Activated CD4-positive, alpha-beta T cell treated with anti-CD3 and anti-CD28 coated beads for 36 hours (primary cell): ENCODE measurements around the gene SMIM14. TPM values are rescaled to one million over a fixed set of nuclear protein-coding genes. Genes with fewer than 3 reads are reported as not detected.
"Not testable (repeated sequence)": the region's sequence is repeated elsewhere in the genome, so short reads cannot be mapped to it uniquely, and the experiment has no call there.

Experiments
- ATAC-seq: fragments of 200-7000 bp; cut with Tn5 transposase; one replicate; pipeline ENCODE4 v1.10.0; 2021; ENCODE audit warnings: mild to moderate bottlenecking, moderate library complexity
- CTCF ChIA-PET: fragments of 350-600 bp; sonication (Branson Sonifier 250); formaldehyde crosslinking; loops from one replicate; lab custom pipeline; 2021; ENCODE audit warnings: antibody characterized with exemption; lab: Charles Lee
- POLR2A ChIA-PET: fragments of 350-600 bp; sonication (Branson Sonifier 250); formaldehyde crosslinking; loops from one replicate; lab custom pipeline; 2021; ENCODE audit warnings: antibody characterized with exemption, inconsistent platforms; lab: Charles Lee
- DNase-seq: peaks from one replicate; pipeline ENCODE4 v3.0.0-alpha.2; 2020
- H3K27ac Mint-ChIP-seq: one replicate; pipeline ENCODE4 v1.8.0; 2021; ENCODE audit warnings: mixed read lengths
- H3K27me3 Mint-ChIP-seq: one replicate; pipeline ENCODE4 v1.8.0; 2021; ENCODE audit warnings: mixed read lengths
- H3K36me3 Mint-ChIP-seq: one replicate; pipeline ENCODE4 v1.8.0; 2021; ENCODE audit warnings: low read depth, mixed read lengths
- H3K4me1 Mint-ChIP-seq: one replicate; pipeline ENCODE4 v1.8.0; 2021; ENCODE audit warnings: mixed read lengths
- H3K4me3 Mint-ChIP-seq: one replicate; pipeline ENCODE4 v1.8.0; 2021; ENCODE audit warnings: mild to moderate bottlenecking, moderate library complexity, mixed read lengths
- H3K9me3 Mint-ChIP-seq: one replicate; pipeline ENCODE4 v1.8.0; 2021; ENCODE audit warnings: low read depth, mixed read lengths
- intact Hi-C, 2 experiments: fragments of 100-400 bp; cut with DNase I in 1 of 2; cut with micrococcal nuclease in 1 of 2; formaldehyde crosslinking; loops; one replicate each; pipeline versions ENCODE4 v1.14.2 to v1.15.1; 2022 to 2024; cut with DNase I, micrococcal nuclease
- total RNA-seq, 2 experiments: library from RNA; stranded (reverse); gene quantifications; one replicate each; pipeline ENCODE4 v1.2.3, GENCODE V29; 2021

Gene SMIM14
- total RNA-seq, 2 experiments from 2014 or later = 1.4 to 2.0 TPM

DNA sequence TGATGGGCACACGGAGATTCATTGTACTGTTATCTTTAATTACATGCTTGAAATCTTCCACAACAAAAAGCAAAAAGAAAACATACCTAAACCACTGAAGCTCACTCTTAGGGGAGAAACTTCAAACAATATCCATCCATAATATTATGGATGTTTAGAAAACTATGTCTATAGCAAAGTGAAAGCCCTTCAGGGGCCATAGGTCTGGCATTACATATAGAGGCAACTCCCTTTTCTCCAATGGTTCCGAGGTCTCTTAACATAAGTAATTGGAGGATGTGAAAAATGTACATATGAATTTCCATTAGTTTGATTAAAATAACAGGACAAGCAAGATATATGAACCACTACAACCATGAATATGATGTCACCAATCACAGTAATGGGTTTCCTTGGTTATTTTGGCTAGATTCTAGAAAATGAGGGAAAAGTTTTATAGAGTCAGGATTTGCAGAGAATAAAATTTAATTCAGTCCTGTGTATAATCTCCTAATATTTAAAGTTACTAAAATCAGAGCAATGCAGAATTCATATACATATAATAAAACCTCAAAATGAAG, 122.2 kb downstream of the SMIM14 start:
- intact Hi-C loops = no loop called here
- POLR2A ChIA-PET = no interaction called here

DNA sequence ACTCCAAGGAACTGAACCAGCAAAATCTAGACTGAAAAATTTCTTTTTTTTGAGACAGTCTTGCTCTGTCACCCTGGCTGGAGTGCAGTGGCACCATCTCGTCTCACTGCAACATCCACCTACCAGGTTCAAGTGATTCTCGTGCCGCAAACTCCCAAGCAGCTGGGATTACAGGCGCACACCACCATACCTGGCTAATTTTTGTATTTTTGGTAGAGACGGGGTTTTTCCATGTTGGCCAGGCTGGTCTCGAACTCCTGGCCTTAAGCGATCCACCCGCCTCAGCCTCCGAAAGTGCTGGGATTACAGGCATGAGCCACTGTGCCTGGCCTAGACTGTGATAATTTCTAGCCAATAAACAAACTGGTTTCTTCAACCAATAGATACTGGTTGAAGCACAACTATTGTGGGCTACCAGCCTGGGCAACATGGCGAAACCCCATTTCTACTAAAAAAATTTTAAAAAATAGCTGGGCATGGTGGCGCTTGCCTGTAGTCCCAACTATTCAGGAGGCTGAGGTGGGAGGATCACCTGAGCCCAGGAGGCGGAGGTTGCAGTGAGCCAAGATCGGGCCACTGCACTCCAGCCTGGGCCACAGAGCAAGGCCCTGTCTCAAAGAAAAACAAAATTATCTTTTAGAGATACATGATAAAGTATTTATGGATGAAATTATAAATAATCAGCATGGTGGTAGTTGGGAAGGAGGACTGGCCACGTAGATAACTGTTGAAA, 122.8 kb downstream of the SMIM14 start:
- ATAC-seq, CTCF ChIA-PET, intact Hi-C loops, DNase-seq, H3K9me3 Mint-ChIP-seq, H3K36me3 Mint-ChIP-seq, H3K4me1 Mint-ChIP-seq, H3K27me3 Mint-ChIP-seq, POLR2A ChIA-PET, H3K27ac Mint-ChIP-seq, H3K4me3 Mint-ChIP-seq: not testable (repeated sequence)

More for the DNA sequence above, 122.2 kb downstream of the SMIM14 start:
- no peak for ATAC-seq
- no peaks in the 10 kb centered on the region for H3K9me3 Mint-ChIP-seq
- DNase-seq = no peak
- no peak overlapping the region for H3K27ac Mint-ChIP-seq
- no peaks in the 10 kb centered on the region for H3K27me3 Mint-ChIP-seq
- CTCF ChIA-PET = no interaction called here
- no peak overlapping the region for H3K4me3 Mint-ChIP-seq
- H3K36me3 Mint-ChIP-seq = peaks cover 2% of the 10 kb centered on the region
- H3K4me1 Mint-ChIP-seq = no peaks in the 10 kb centered on the region

DNA sequence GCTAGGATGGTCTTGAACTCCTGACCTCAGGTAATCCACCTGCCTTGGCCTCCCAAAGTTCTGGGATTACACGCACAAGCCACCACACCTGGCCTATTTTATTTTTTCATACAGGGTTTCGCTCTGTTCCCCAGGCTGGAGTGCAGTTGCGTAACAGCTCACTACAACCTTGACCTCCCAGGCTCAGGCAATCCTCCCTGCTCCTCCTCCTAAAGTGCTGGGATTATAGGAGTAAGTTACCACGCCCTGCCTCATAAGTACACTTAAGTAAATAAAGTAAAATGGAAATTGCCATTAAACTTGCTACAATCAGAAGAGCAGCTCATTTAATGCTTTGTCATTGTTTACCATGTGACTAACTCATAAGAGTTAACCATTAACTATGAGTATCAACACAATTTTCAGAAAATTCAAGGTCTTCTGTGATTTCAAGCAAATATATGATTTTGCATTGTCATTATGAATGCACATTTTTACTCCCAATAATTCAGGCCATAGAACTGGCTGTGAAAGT, 123.7 kb downstream of the SMIM14 start:
- Mint-ChIP-seq H3K27ac (no peak overlapping the region), H3K4me3 (no peak overlapping the region), H3K36me3 (peaks cover 5% of the 10 kb centered on the region), H3K27me3 (no peaks in the 10 kb centered on the region), H3K9me3 (no peaks in the 10 kb centered on the region), H3K4me1 (no peaks in the 10 kb centered on the region)
- ATAC-seq (no peak), DNase-seq (no peak)
- ChIA-PET CTCF (no interaction called here), POLR2A (no interaction called here)
- intact Hi-C loops = no loop called here

DNA sequence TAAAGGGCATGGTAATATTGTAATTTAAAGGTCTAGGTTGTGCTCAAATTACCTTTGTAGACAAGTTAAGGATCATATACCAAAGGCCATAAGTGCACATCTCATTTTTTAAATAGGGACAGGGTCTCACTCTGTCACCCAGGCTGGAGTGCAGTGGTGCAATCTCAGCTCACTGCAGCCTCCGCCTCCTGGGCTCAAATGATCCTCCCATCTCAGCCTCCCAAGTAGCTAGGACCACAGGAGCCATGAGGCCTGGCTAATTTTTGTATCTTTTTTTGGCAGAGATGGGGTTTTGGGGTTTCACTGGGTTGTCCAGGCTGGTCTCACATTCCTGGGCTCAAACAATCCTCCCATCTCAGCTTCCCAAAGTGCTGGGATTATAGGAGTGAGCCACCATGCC, 124.4 kb downstream of the SMIM14 start:
- CTCF ChIA-PET = interaction anchor here (0.7 kb wide), 1 partner anchor 235 kb away, joined by 3 read pairs; no protein-coding TSS in a partner anchor

DNA sequence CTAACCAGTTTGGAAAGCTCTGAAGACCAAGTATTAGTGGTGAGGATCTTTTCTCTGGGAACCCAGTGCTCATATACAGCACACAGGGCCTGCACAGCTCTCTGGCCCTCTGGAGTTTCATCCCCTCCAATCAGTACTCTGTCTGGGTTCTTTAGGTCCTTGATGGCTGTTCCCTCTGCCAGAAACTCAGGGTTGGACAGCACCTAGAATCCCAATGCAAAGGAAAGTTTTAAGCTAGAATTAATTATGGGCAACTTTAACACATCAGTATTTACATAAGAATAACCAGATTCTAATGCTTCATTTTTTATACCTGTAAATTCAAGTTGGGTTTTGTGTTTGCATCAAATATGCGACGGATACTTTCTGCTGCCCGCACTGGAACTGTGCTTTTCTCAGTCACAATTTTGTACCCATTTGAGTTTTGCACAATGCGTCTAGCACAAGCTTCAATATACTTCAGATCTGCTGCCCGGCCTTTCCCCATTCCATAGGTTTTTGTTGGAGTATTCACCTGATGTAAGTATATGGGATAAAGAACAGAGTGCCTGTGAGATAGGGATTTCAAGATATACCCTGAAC, 128.2 kb downstream of the SMIM14 start:
- Mint-ChIP-seq H3K36me3 (peaks cover 14% of the 10 kb centered on the region), H3K4me3 (no peak overlapping the region), H3K9me3 (no peaks in the 10 kb centered on the region), H3K4me1 (no peaks in the 10 kb centered on the region), H3K27me3 (no peaks in the 10 kb centered on the region), H3K27ac (no peak overlapping the region)
- CTCF ChIA-PET = interaction anchor here (0.5 kb wide), 1 partner anchor 65 kb away, joined by 3 read pairs; no protein-coding TSS in a partner anchor
- POLR2A ChIA-PET = no interaction called here
- no peak for ATAC-seq
- intact Hi-C loops = no loop called here
- DNase-seq = no peak

More for the DNA sequence above, 124.4 kb downstream of the SMIM14 start:
- intact Hi-C loops, DNase-seq, H3K27me3 Mint-ChIP-seq, H3K4me3 Mint-ChIP-seq, H3K36me3 Mint-ChIP-seq, H3K4me1 Mint-ChIP-seq, H3K27ac Mint-ChIP-seq, POLR2A ChIA-PET, H3K9me3 Mint-ChIP-seq, ATAC-seq: not testable (repeated sequence)

DNA sequence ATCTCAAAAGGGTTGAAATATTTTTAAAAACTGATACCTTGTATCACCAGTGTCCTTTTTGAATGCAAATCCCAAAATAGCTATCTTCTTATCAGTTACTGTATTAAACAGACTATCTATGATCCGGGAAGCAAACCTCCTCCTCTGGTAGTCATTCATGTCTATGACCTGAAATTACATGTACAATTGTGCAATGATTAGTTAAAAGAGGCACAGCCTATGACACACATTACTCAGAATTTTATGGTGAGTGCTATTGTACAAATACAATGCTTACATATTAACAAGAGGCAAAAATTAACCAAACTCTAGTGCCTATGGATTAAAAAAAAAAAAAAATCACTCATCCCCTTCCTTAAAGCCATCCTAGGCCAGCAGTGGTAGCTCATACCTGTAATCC, 133.1 kb downstream of the SMIM14 start:
- Mint-ChIP-seq H3K36me3 (peaks cover 32% of the 10 kb centered on the region), H3K27me3 (no peaks in the 10 kb centered on the region), H3K27ac (no peak overlapping the region), H3K4me1 (no peaks in the 10 kb centered on the region), H3K9me3 (no peaks in the 10 kb centered on the region), H3K4me3 (no peak overlapping the region)
- intact Hi-C loops = no loop called here
- DNase-seq (no peak), ATAC-seq (no peak)
- CTCF ChIA-PET = interaction anchor here (0.6 to 2.3 kb wide), 2 partner anchors 36 to 365 kb away, joined by 3 to 8 read pairs; no protein-coding TSS in a partner anchor
- POLR2A ChIA-PET = interaction anchor here (0.6 kb wide), 1 partner anchor 132 kb away, joined by 4 read pairs; no protein-coding TSS in a partner anchor

DNA sequence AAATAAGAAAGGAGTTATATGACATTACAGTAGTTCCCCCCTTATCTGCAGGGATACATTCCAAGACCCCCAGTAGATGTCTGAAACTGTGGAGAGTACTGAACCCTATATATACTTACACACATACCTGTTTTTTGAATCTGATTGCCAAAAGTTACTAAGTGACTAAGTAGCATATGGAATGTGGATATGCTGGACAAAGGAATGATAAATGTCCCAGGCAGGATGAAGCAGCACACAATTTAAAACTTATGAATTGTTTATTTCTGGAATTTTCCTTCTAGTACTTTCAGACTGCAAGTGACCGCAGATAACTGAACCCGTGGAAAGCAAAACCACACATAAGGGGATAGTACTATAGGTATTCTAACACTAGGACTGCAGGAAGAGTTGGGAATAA, 134.1 kb downstream of the SMIM14 start:
- no peak overlapping the region for H3K4me3 Mint-ChIP-seq
- ChIA-PET CTCF (interaction anchor here (0.8 to 2.3 kb wide), 2 partner anchors 16 to 35 kb away, joined by 3 to 8 read pairs; no protein-coding TSS in a partner anchor), POLR2A (no interaction called here)
- DNase-seq (no peak), ATAC-seq (no peak)
- H3K27ac Mint-ChIP-seq = no peak overlapping the region
- no peaks in the 10 kb centered on the region for H3K9me3 Mint-ChIP-seq
- no peaks in the 10 kb centered on the region for H3K4me1 Mint-ChIP-seq
- intact Hi-C loops = no loop called here
- H3K27me3 Mint-ChIP-seq = no peaks in the 10 kb centered on the region
- H3K36me3 Mint-ChIP-seq = peaks cover 31% of the 10 kb centered on the region

DNA sequence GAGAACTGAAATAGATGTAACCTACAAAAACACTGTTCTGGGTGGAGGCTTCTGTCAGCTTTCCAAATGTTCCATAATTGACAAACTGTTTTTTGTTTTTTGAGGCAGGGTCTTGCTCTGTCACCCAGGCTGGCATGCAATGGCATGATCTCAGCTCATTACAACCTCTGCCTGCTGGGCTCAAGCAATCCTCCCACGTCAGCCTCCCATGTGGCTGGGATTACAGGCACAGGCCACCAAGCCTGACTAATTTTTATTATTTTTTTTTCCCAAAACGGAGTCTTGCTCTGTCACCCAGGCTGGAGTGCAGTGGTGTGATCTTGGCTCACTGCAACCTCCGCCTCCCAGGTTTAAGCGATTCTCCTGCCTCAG, 136.0 kb downstream of the SMIM14 start:
- CTCF ChIA-PET, H3K27ac Mint-ChIP-seq, POLR2A ChIA-PET: not testable (repeated sequence)

DNA sequence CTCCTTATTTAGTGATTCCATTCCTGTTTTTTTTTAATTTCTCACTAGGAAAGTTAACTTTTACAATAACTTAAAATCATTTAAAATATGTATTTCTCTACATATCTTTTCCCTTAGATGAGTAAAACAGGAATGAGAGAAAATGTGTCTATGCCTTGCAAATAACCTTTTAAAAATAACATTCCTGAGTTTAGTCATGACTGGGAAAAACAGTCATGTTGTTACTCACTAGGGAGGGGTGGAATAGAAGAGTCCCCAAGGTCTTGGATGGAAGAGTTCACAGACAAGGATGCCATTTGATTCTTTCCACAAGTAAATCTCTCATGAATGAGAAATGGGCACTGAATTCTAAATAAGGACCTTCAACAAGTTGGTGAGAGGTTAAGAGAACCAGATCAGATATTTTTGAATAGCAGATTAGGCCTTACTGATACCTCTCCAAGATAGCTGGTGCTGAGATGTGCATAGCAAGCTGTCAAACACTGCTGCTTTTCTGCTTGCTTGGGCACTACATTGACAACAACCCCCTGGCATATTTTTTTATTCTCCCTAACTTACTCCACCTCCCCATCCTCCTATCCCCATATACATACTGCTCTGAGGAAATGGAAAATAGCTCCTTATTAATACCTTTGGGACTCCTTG, 136.5 kb downstream of the SMIM14 start:
- Mint-ChIP-seq H3K27me3 (no peaks in the 10 kb centered on the region), H3K4me3 (no peak overlapping the region), H3K27ac (no peak overlapping the region), H3K9me3 (no peaks in the 10 kb centered on the region), H3K4me1 (no peaks in the 10 kb centered on the region), H3K36me3 (peaks cover 37% of the 10 kb centered on the region)
- DNase-seq = no peak
- intact Hi-C loops = no loop called here
- CTCF ChIA-PET = no interaction called here
- ATAC-seq = no peak
- POLR2A ChIA-PET = no interaction called here

More for the DNA sequence above, 136.0 kb downstream of the SMIM14 start:
- H3K4me1 Mint-ChIP-seq, H3K27me3 Mint-ChIP-seq, ATAC-seq, intact Hi-C loops, DNase-seq, H3K4me3 Mint-ChIP-seq, H3K9me3 Mint-ChIP-seq: not testable (repeated sequence)
- H3K36me3 Mint-ChIP-seq = peaks cover 37% of the 10 kb centered on the region

DNA sequence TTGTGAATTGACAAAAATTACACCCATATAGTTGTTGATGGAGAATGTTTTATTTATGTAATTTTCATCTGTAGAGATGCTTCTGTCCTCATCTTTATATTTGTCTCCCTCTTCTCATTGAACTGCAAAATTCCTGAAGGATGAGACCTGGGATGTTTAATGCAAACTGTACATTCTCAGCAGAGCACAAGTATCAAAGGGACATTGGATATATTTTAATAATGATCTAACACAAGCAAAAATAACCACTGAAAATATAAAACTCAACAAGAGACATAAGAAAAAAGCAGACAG, 140.0 kb downstream of the SMIM14 start:
- Mint-ChIP-seq H3K4me1 (no peaks in the 10 kb centered on the region), H3K4me3 (no peak overlapping the region), H3K27me3 (no peaks in the 10 kb centered on the region), H3K36me3 (peaks cover 24% of the 10 kb centered on the region), H3K9me3 (no peaks in the 10 kb centered on the region), H3K27ac (no peak overlapping the region)
- POLR2A ChIA-PET = no interaction called here
- no peak for DNase-seq
- ATAC-seq = no peak
- CTCF ChIA-PET = no interaction called here
- intact Hi-C loops = no loop called here

DNA sequence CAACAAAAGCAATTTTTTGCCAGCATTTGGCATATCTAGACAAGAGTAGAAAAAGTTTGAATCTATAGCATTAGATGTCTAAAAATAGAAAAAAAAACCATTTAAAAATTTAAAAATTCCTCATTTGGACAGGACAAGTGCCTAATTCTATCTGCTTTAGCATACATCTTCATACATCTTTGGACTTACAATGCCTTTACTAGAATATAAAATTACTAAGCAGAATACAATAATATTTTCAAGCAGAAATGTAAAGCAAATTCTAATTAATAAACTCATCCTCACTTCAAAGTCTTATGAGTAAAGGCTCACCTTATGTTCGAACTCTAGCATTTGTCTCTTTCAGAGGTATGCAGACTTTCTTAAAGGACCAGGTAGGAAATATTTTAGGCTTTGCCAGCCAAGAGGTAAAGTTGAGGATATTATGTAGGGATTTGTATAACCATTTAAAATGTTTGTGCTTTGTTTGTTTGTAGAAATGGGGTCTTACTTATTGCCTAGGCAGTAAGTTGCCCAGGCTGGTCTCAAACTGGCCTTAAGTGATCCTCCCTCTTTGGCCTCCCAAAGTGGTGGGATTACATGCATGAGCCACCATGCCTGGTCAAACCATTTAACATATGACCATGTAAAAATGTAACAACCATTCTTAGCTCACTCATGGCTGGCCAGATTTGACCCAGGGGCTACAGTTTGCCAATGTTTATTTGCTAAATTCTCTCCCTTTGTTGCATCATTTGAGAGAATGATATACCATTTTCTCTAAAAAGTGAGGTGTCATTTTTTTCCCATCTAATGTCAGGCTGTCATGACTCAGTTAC, 140.5 kb downstream of the SMIM14 start:
- H3K27ac Mint-ChIP-seq = no peak overlapping the region
- no peak for DNase-seq
- H3K9me3 Mint-ChIP-seq = no peaks in the 10 kb centered on the region
- intact Hi-C loops = no loop called here
- peaks cover 20% of the 10 kb centered on the region for H3K36me3 Mint-ChIP-seq
- POLR2A ChIA-PET = interaction anchor here (0.6 kb wide), 1 partner anchor 1047 kb away, joined by 3 read pairs; no protein-coding TSS in a partner anchor
- H3K4me3 Mint-ChIP-seq = no peak overlapping the region
- H3K4me1 Mint-ChIP-seq = no peaks in the 10 kb centered on the region
- CTCF ChIA-PET = interaction anchor here (0.6 kb wide), 1 partner anchor 503 kb away, joined by 3 read pairs; no protein-coding TSS in a partner anchor
- ATAC-seq = no peak
- no peaks in the 10 kb centered on the region for H3K27me3 Mint-ChIP-seq
